NCI-H510A (cell line): ENCODE measurements around the gene DDO.

ENCODE experiments used
- DNase-seq: peaks from one replicate; lab custom pipeline; 2025; lab: John Stamatoyannopoulos, UW

DDO gene

DNA sequence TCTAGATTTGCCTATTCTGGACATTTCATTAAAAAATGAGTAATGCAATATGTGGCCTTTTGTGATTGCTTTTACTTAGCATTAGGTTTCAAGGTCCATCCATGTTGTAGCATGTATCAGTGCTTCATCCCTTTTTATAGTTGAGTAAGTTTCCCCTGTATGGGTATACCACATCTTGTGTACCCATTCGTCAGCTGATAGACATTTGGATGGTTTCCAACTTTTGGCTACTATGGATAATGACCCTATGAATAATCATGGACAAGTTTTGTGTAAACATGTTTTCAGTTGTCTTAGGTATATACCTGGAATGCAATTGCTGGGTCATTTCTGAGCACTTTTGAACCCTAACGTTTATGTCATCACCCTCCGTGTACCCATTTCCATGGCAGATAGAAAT, 72.6 kb downstream of the DDO start:
- no peak for DNase-seq
